GM12864 (cell line): ENCODE results near the gene NDUFC2.
"Not testable (repeated sequence)": the region's sequence is repeated elsewhere in the genome, so short reads cannot be mapped to it uniquely, and the experiment has no call there.

Experiments used
- DNase-seq: peaks from one replicate; pipeline ENCODE4 v3.0.0-alpha.2; 2011; ENCODE audit warnings: low read depth
- H3K4me3 ChIP-seq: 2 replicates; pipeline ENCODE4 v1.5.1; 2011; ENCODE audit warnings: mild to moderate bottlenecking, low read depth, low read length, control low read depth
- CTCF ChIP-seq: IDR thresholded peaks from 2 replicates; pipeline ENCODE4 v1.5.1; 2011; ENCODE audit warnings: low read depth, mild to moderate bottlenecking, moderate library complexity, low read length, control low read depth, inconsistent platforms; ENCODE audit errors: missing control alignments

The NDUFC2 gene

GRCh38 chr11:78109081-78110015 lies 29.7 kb upstream of the NDUFC2 start:
- no peak for DNase-seq
- no peak overlapping the region for H3K4me3 ChIP-seq
- TF ChIP-seq CTCF, result no peak

DNA sequence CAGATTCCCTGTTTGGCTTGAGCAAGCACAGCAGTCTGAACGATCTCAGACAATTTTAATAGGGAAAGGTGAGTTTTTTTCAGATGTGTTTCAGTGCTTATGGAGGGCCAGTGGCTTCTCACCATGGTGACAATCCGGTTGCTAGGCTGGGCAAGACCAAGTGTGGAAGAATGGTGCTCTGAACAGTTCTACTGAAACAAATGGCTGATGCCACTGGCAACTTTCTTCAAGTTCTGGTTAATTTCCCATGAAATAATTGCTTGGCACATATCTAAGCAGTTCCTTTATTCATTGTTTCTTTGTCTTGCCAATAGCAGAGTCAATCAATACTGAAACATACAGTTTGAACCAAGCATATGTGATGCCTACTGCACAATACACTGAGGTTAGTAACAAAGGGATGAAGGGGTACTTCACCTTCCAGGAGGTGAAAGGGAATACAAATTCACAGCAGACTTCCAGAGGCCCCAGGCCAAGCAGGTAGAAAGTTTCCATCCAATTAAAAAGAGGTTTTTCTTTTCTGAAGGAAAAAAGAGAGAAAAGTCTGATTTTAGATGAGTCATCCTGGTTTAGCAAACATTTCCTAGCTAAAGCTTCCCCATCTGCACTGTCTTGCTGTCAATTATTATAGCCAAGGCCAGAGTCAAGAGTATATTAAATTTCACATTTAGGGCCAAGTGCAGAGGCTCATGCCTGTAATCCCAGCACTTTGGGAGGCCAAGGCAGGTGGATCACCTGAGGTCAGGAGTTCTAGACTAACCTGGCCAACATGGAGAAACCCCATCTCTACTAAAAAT lies 21.2 kb upstream of the NDUFC2 start:
- no peak for TF ChIP-seq CTCF
- no peak overlapping the region for H3K4me3 ChIP-seq
- DNase-seq, result no peak

DNA sequence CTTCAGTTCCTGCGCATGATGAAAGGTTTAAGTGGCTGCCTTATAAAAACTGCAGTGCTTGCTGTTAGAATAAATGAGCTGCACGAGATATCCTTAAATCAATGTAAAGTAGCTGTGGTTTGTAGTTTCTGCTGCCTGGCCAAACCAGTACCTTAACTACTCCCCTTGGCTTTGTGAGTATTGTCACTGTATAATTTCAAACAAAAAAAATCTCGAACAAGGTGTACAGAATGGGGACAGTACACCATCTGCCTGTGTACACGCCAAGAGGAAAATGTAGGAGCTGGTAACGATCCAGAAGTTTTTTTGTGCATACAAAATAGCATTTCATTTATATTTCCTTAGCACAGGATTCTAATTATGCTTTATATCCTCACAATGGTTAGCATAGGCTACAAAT lies 20.6 kb upstream of the NDUFC2 start:
- no peak overlapping the region for H3K4me3 ChIP-seq
- DNase-seq, result no peak
- TF ChIP-seq CTCF, result no peak

GRCh38 chr11:78099666-78100065 lies 20.0 kb upstream of the NDUFC2 start:
- no peak for DNase-seq
- no peak for TF ChIP-seq CTCF
- H3K4me3 ChIP-seq, result no peak overlapping the region

DNA sequence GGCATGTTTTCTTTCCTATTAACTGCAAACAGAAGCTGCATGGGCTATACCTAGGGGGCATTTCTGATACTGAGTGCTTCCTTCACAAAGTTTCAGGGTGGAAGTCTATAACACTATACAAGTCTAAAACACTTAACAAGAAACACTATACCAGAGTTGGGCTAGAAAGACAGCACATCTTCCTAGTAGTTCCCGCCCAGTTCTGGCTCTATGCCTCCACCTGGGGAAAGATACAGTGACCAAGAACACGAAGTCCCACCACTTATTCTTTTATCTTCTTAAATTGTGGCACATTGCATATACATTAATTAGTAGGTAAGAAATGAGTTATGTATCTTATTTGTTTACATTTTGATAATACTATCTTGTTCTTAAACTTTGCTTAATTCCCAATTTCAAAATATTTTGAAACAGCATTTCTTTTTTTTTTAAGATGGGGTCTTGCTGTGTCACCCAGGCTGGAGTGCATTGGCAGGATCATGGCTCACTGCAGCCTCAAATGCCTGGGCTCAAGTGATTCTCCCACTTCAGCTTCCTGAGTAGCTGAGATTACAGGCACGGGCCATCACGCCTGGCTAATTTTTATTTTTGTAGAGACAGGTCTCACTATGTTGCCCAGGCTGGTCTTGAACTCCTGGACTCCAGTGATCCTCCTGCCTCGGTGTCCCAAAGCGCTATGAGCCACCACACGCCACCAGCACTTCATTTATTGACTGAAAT lies 18.2 kb upstream of the NDUFC2 start:
- no peak overlapping the region for H3K4me3 ChIP-seq
- DNase-seq, result no peak
- no peak for TF ChIP-seq CTCF

DNA sequence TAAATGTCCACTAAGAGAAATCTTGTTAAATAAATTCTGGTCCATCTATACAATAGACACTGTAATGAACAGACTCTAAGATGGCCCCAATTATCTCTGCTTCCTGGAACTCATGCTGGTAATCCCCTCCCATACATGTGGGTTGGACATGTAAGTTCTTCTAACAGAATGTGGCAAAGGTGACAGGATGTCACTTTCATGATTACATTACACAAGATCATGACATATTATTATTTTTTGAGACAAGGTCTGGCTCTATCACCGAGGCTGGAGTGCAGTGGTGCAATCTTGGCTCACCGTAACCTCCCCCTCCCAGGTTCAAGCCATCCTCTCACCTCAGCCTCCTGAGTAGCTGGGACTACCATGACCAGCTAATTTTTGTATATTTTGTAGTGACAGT lies 14.6 kb upstream of the NDUFC2 start:
- H3K4me3 ChIP-seq, result no peak overlapping the region
- DNase-seq, result no peak
- TF ChIP-seq CTCF, result no peak

DNA sequence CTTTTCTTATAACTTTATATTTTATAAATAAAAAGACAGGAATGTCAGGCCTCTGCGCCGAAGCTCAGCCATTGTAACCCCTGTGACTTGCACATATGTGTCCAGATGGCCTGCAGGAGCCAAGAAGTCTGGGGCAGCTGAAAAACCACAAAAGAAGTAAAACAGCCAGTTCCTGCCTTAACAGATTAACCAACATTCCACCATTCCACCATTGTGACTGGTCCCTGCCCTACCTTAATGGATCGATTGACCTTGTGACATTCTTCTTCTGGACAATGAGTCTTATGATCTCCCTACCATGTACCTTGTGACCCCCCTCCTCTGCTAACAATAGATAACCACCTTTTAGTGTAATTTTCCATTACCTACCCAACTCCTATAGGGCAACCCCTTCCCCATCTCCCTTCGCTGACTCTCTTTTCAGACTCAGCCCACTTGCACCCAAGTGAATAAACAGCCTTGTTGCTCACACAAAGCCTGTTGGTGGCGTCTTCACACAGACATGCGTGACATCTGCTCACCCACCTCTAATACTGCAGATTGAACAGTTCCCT lies 6.9 kb upstream of the NDUFC2 start:
- H3K4me3 ChIP-seq, DNase-seq: not testable (repeated sequence)
